ENCODE measurements around the gene TTC7B. TPM values are rescaled to one million over a fixed set of nuclear protein-coding genes. Genes with fewer than 3 reads are reported as not detected.

Gene TTC7B
- total RNA-seq, 1 experiment from 2014 or later, result 70.6 TPM

GRCh38 chr14:90607141-90607540 is 209.1 kb downstream of the TTC7B start:
- intact Hi-C loops (cut with micrococcal nuclease), result no loop called here
- no peak for ATAC-seq

More at GRCh38 chr14:90607141-90607540, 209.1 kb downstream of the TTC7B start:
- no peak overlapping the region for H3K4me3 ChIP-seq (replicated peaks in 1 of 2; ENCODE audit: low read depth in 1 of 2, low read length in 2 of 2)
- H3K27me3 ChIP-seq (ENCODE audit: insufficient read depth, low read length), result no peaks in the 10 kb centered on the region
- no TSS peak for BruUV-seq (replicated peaks)
- no peak overlapping the region for H2AFZ ChIP-seq (ENCODE audit: low read depth, low read length, poor library complexity, severe bottlenecking)
- H3K36me3 ChIP-seq (ENCODE audit: control insufficient read depth in 1 of 2, insufficient read depth in 2 of 2, low read length in 2 of 2), result no peaks in the 10 kb centered on the region
- RAD21 ChIA-PET (ENCODE audit: low non-redundant PET in 1 of 2, low total read pairs in 2 of 2, uncharacterized antibody in 2 of 2, unreplicated experiment in 2 of 2), result no interaction called here
- no peak overlapping the region for H3K4me2 ChIP-seq (ENCODE audit: low read length)
- H3K4me1 ChIP-seq (ENCODE audit: control insufficient read depth in 1 of 2, insufficient read depth in 2 of 2, low read length in 2 of 2), result no peaks in the 10 kb centered on the region
- H3K79me2 ChIP-seq (ENCODE audit: insufficient read depth, low read length), result no peaks in the 10 kb centered on the region
- no peaks in the 10 kb centered on the region for H4K20me1 ChIP-seq (ENCODE audit: insufficient read depth)
- no peak overlapping the region for H3K27ac ChIP-seq (ENCODE audit: low read depth, low read length)
- POLR2A ChIA-PET, result no interaction called here
- no peaks in the 10 kb centered on the region for H3K9me3 ChIP-seq (ENCODE audit: control insufficient read depth in 1 of 2, insufficient read depth in 1 of 2, low read depth in 1 of 2, low read length in 2 of 2)
- H3K9me2 ChIP-seq (ENCODE audit: insufficient read depth), result no peaks in the 10 kb centered on the region
- TF ChIP-seq RAD21 (IDR thresholded peaks at IDR 0.05; ENCODE audit: low read depth), result no peak
- no peak for TF ChIP-seq CBX3 (IDR thresholded peaks at IDR 0.05; ENCODE audit: low read depth)
- no peak for TF ChIP-seq CEBPB (IDR thresholded peaks at IDR 0.05; ENCODE audit: low read depth)
- no peak for TF ChIP-seq POLR2A (IDR thresholded peaks at IDR 0.05; ENCODE audit: borderline replicate concordance, extremely low read depth, insufficient read depth, insufficient read length)
- no peak for TF ChIP-seq ZBTB33 (IDR thresholded peaks at IDR 0.05; ENCODE audit: extremely low read depth, insufficient replicate concordance, low read length)
- TF ChIP-seq YY1 (IDR thresholded peaks at IDR 0.05; ENCODE audit: extremely low read depth, insufficient replicate concordance, low read depth, low read length), result no peak
- no peak for TF ChIP-seq REST (IDR thresholded peaks at IDR 0.05; ENCODE audit: low read depth)
- no peak for TF ChIP-seq SIN3A (IDR thresholded peaks at IDR 0.05; ENCODE audit: low read depth)
- no peak for TF ChIP-seq ZFX (IDR thresholded peaks at IDR 0.05)
- TF ChIP-seq SRF (IDR thresholded peaks at IDR 0.05; ENCODE audit: low read depth), result no peak
- TF ChIP-seq CTCF (IDR thresholded peaks at IDR 0.05 in 2 of 3, conservative IDR thresholded peaks at IDR 0.05 in 1 of 3; ENCODE audit: borderline replicate concordance in 1 of 3, insufficient read depth in 1 of 3, low read depth in 2 of 3, low read length in 2 of 3), result no peak
- TF ChIP-seq EZH2phosphoT487 (IDR thresholded peaks at IDR 0.05; ENCODE audit: borderline replicate concordance), result no peak
- TF ChIP-seq MAX (IDR thresholded peaks at IDR 0.05), result no peak
- TF ChIP-seq EGR1 (IDR thresholded peaks at IDR 0.05; ENCODE audit: low read depth), result no peak
- TF ChIP-seq POLR2AphosphoS5 (IDR thresholded peaks at IDR 0.05; ENCODE audit: low read depth, low read length), result no peak
- no peak for TF ChIP-seq JUND (IDR thresholded peaks at IDR 0.05)
- TF ChIP-seq TCF7L2 (IDR thresholded peaks at IDR 0.05; ENCODE audit: borderline replicate concordance, extremely low read depth, insufficient read depth, insufficient read length), result no peak
- TF ChIP-seq EZH2 (IDR thresholded peaks at IDR 0.05), result no peak
- CTCF ChIA-PET, result no interaction called here
- no peak for DNase-seq (ENCODE audit: low read depth, low spot score)
- no peak overlapping the region for H3K9ac ChIP-seq (ENCODE audit: low read length)
